HG03045 (cell line): Measurements from ENCODE around the gene SNTG2.

Experiments used
- ATAC-seq: cut with Tn5 transposase; IDR thresholded peaks from one replicate; pipeline ENCODE4 v1.9.1; 2021; ENCODE audit warnings: mild to moderate bottlenecking, moderate library complexity; ENCODE audit not compliant: unreplicated experiment

SNTG2 gene

GRCh38 chr2:1305342-1306013 lies 354.8 kb downstream of the SNTG2 start:
- ATAC-seq: no peak

DNA sequence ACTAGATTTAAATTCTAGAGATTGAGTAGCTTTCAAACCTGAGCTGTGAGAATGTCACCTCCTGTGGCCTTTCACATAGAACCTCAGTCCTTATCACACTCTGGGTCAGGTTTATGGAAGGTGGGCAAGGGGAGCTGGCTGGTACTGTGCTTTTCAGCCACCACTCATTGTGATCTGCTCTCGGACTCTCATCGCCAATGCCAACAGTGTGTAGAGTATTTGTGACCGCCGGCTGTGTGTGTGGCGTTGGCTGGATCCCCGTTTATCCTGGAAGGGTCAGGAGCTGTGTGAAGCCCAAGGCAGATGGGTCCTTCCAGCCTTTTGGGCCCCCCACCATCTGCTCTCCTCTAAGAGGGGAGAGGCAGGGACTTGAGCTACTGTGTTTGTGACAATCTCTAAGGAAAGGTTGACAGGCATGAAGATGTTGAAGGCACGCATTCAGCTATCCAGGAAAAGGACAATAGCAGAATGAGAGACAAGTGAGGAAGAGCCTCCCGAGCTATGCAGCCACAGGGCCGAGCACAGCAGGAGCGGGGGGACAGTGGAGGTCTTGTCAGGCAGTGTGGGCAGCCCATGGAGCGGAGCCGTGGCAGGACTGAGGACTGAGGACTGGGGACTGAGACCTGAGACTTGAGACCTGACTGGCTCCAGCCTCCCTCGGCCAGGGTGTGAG lies 355.5 kb downstream of the SNTG2 start:
- no peak for ATAC-seq

- no peak for ATAC-seq
These were observed 356.3 kb downstream of the SNTG2 start for GRCh38 chr2:1306687-1307516.

GRCh38 chr2:1307670-1308069 lies 357.0 kb downstream of the SNTG2 start:
- no peak for ATAC-seq

DNA sequence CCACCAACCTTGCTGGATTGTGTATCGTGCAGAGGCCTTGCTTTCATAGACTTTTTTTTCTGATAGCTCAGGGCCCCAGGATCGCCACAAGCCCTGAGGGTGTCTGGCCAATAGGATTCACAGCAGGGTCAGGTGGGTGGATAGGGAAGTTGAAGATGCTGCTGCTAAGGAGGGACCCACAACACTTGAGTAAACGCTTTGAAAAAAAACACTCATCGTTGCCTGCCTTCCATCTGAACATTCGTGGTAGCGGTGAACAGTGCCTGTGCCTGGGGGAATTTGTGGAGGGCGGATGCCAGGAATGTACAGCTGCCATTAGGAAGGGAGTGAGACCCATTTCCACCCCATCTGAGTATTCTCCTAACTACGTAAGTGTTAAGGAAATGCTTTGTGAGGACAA lies 358.0 kb downstream of the SNTG2 start:
- no peak for ATAC-seq

- ATAC-seq: no peak
These were observed 358.9 kb downstream of the SNTG2 start for GRCh38 chr2:1309507-1309906.

GRCh38 chr2:1310202-1310601 lies 359.6 kb downstream of the SNTG2 start:
- no peak for ATAC-seq

GRCh38 chr2:1310866-1311265 lies 360.2 kb downstream of the SNTG2 start:
- ATAC-seq: no peak

DNA sequence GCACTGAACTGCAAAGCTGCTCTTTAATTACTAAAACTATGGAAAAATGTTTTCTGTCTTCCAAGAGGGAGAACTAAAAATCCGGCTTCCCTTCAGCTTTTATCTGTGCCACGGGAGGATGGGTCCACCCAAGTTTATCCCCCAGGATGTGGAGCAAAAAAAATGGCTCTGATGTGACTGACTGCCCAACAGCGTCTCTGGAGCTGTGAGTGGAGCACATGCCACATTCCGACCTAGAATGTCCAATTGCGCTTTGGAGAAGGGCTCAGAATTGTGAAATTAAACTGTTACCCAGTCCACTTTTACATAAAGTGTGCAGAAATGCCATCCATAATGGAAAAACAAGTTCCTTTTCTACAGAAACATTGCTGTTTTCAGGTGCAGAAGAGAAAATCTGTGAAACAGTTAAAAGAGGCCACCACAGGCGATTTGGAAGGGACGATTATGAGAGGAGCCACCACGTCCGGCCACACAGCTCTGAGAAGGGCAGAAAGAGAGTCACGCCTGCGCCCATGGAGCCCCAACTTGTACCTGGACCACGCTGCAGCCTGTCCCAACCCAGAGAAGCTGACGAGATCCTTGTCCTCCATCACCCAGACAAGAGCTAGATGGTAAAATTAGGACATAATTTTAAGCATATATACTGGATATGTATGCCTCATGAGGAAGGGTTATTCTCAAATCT lies 362.7 kb downstream of the SNTG2 start:
- no peak for ATAC-seq

- ATAC-seq: no peak
These were observed 363.6 kb downstream of the SNTG2 start for GRCh38 chr2:1314254-1314653.

DNA sequence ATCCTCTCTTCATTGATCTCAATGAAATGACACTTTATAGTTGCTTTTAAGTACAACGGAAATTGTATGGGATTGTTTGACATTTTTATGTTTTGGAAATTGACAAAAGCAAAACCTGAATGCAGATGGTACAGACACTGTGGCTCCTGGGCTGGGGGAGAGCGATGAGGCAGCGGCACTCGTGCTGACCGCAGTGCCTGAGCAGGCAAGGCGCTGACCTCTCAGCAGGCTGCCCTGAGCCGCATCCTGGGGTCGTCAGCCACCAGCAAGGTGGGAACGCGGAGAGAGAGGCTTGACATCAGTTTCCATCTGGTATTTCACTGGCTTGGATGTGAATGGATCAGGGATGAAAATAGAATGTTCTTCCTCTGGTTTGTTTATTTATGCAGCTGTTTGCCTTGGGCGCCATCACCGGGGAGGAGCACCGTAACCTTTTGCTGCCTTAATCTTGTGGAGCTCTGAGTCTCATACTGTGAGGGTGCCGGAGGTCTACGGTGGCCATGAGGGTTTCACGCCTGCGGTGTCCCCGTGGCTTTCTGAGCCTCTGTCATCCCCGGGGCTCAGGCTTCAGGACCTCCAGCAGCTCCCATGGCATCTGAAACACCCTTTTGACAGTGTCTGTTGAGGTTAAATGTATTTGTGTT lies 367.8 kb downstream of the SNTG2 start:
- no peak for ATAC-seq

GRCh38 chr2:1319393-1319792 lies 368.7 kb downstream of the SNTG2 start:
- ATAC-seq: no peak

- no peak for ATAC-seq
These were observed 370.7 kb downstream of the SNTG2 start for GRCh38 chr2:1321321-1321720.

GRCh38 chr2:1324884-1325283 lies 374.2 kb downstream of the SNTG2 start:
- ATAC-seq: no peak

- no peak for ATAC-seq
These were observed 378.0 kb downstream of the SNTG2 start for GRCh38 chr2:1328684-1329083.

DNA sequence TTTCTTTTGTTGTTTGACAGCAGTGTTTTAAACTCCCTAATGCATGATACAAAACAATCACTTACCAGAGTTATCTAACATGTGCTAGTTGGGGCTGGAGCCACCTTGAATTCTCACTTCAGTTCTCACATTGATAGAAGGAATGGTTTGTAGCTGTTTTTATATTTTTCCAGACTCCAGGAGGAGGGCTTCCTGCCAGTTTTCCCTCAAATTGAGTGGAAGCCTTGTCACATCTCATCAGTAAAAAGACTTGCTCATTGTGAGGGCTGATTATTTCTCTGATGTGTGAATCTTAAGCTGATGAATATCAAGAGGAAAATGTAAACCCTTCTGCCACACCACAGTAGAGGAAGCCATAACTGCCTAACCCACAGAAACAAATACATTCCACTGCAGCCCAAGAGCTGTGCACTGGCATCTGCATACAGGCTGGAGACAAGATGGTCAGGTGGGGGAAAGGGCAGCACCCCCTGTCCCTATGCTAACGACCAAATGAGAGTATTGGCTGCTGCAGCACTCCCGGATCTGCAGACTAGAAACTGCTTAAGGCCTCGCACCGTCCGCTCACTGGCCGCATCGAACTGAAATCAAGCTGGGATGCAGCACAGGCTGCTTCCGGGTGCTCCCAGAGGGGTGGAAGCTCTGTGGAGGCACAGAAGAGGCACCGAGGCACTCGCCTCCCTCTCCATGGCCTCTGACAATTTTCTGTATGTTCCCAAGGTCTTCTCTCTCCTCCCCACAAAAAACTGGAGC lies 388.9 kb downstream of the SNTG2 start:
- no peak for ATAC-seq

- no peak for ATAC-seq
These were observed 389.5 kb downstream of the SNTG2 start for GRCh38 chr2:1340141-1340512.

- no peak for ATAC-seq
These were observed 390.9 kb downstream of the SNTG2 start for GRCh38 chr2:1341404-1342120.

- no peak for ATAC-seq
These were observed 398.1 kb downstream of the SNTG2 start for GRCh38 chr2:1348789-1349188.

DNA sequence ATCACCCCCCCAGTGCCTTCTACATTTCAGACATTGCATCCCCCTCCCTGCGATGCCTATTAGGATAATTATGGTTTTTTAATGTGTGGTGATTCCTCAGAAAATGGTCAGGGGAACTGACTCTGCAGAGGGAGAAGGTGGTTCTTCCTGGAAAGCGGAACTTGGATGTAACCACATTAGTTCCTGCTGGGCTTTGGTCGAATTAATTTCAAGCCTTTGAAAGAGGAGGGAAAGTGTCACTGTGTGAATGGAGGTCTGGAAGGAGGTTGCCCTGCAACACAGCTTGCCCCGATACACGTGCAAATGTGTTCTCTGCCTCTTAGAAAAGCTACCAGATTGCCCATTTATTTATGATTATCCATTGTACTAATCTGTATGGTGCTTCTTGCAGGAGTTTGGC lies 399.5 kb downstream of the SNTG2 start:
- no peak for ATAC-seq
